Calu3 (cell line): ENCODE data around the gene VWA2. TPM values are rescaled to one million over a fixed set of nuclear protein-coding genes. Genes with fewer than 3 reads are reported as not detected.

Experiments used
- BruUV-seq: library from RNA; stranded (reverse); fragments of 400-500 nt; replicated peaks from 2 replicates; lab custom pipeline; 2021; lab: Mats Ljungman, UMichigan
- CTCF ChIA-PET: fragments of 300-600 bp; sonication (Branson Sonifier 250); formaldehyde crosslinking; loops from one replicate; lab custom pipeline; 2022; ENCODE audit warnings: antibody characterized with exemption; lab: Charles Lee
- DNase-seq: peaks from one replicate; pipeline ENCODE4 v3.0.0; 2022
- H3K27ac Mint-ChIP-seq: one replicate; pipeline ENCODE4 v1.8.0; 2022; ENCODE audit warnings: mixed read lengths; ENCODE audit not compliant: unreplicated experiment
- H3K27me3 Mint-ChIP-seq: one replicate; pipeline ENCODE4 v1.8.0; 2022; ENCODE audit warnings: mixed read lengths; ENCODE audit not compliant: unreplicated experiment
- H3K36me3 Mint-ChIP-seq: one replicate; pipeline ENCODE4 v1.8.0; 2022; ENCODE audit warnings: mild to moderate bottlenecking, moderate library complexity, mixed read lengths; ENCODE audit not compliant: insufficient read depth, unreplicated experiment
- H3K4me1 Mint-ChIP-seq: one replicate; pipeline ENCODE4 v1.8.0; 2022; ENCODE audit warnings: mild to moderate bottlenecking, low read depth, mixed read lengths; ENCODE audit not compliant: unreplicated experiment
- H3K4me3 Mint-ChIP-seq: one replicate; pipeline ENCODE4 v1.8.0; 2022; ENCODE audit warnings: mild to moderate bottlenecking, low read depth, moderate library complexity, mixed read lengths; ENCODE audit not compliant: unreplicated experiment
- H3K9me3 Mint-ChIP-seq: one replicate; pipeline ENCODE4 v1.8.0; 2022; ENCODE audit warnings: low read depth, mixed read lengths; ENCODE audit not compliant: unreplicated experiment
- CTCF ChIP-seq: fragments of 200-600 bp; IDR thresholded peaks from one replicate; pipeline ENCODE4 v1.8.0; 2022; ENCODE audit warnings: antibody characterized with exemption; ENCODE audit not compliant: unreplicated experiment
- intact Hi-C: fragments of 100-400 bp; cut with micrococcal nuclease; formaldehyde crosslinking; loops from one replicate; pipeline ENCODE4 v1.10.0; 2022; ENCODE audit not compliant: unreplicated experiment
- total RNA-seq: library from RNA; stranded (reverse); gene quantifications from 2 replicates; pipeline ENCODE4 v1.2.3, GENCODE V29; 2022

VWA2 gene
- total RNA-seq, 1 experiment from 2014 or later: 4.2 TPM

- H3K36me3 Mint-ChIP-seq: peaks cover 2% of the 10 kb centered on the region
- no peak overlapping the region for H3K27ac Mint-ChIP-seq
- intact Hi-C loops: no loop called here
- DNase-seq: no peak
- peaks cover 10% of the 10 kb centered on the region for H3K27me3 Mint-ChIP-seq
- no peaks in the 10 kb centered on the region for H3K9me3 Mint-ChIP-seq
- H3K4me3 Mint-ChIP-seq: no peak overlapping the region
- TF ChIP-seq CTCF: no peak
- CTCF ChIA-PET: no interaction called here
- no peaks in the 10 kb centered on the region for H3K4me1 Mint-ChIP-seq
- no TSS peak for BruUV-seq
These were observed 4.9 kb upstream of the VWA2 start for GRCh38 chr10:114234132-114234531.

DNA sequence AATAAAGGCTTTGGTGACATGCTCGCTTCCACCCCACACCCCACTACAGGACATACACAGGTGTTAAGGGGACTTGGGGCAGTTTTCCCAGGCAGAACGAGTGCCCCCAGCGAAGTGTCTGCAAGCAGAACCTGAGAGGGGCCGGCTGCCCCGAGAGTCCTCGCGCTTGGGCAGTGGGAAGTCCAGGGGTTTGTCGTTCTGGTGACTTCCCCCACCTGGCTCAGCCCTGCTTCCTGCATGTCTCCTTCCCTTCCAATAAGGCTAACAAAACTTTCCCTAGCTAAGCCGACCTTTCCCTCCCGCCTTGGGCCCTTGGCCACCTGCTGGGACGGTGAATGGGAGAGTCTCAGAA lies 916 bp downstream of the VWA2 start:
- no TSS peak for BruUV-seq
- H3K27me3 Mint-ChIP-seq: peaks cover 29% of the 10 kb centered on the region
- intact Hi-C loops: no loop called here
- TF ChIP-seq CTCF: no peak
- H3K4me3 Mint-ChIP-seq: peak overlapping the region; percentile 68
- CTCF ChIA-PET: interaction anchor here (1.6 kb wide), 1 partner anchor 51 kb away, joined by 5 read pairs; no protein-coding TSS in a partner anchor
- peaks cover 24% of the 10 kb centered on the region for H3K4me1 Mint-ChIP-seq
- peaks cover 7% of the 10 kb centered on the region for H3K36me3 Mint-ChIP-seq
- H3K27ac Mint-ChIP-seq: no peak overlapping the region
- no peaks in the 10 kb centered on the region for H3K9me3 Mint-ChIP-seq
- no peak for DNase-seq

GRCh38 chr10:114242235-114242634 lies 3.2 kb downstream of the VWA2 start:
- no TSS peak for BruUV-seq
- no peak overlapping the region for H3K4me3 Mint-ChIP-seq
- H3K36me3 Mint-ChIP-seq: peaks cover 12% of the 10 kb centered on the region
- peaks cover 23% of the 10 kb centered on the region for H3K27me3 Mint-ChIP-seq
- intact Hi-C loops: no loop called here
- no peak overlapping the region for H3K27ac Mint-ChIP-seq
- TF ChIP-seq CTCF: no peak
- CTCF ChIA-PET: no interaction called here
- H3K4me1 Mint-ChIP-seq: peaks cover 34% of the 10 kb centered on the region
- DNase-seq: no peak
- no peaks in the 10 kb centered on the region for H3K9me3 Mint-ChIP-seq

DNA sequence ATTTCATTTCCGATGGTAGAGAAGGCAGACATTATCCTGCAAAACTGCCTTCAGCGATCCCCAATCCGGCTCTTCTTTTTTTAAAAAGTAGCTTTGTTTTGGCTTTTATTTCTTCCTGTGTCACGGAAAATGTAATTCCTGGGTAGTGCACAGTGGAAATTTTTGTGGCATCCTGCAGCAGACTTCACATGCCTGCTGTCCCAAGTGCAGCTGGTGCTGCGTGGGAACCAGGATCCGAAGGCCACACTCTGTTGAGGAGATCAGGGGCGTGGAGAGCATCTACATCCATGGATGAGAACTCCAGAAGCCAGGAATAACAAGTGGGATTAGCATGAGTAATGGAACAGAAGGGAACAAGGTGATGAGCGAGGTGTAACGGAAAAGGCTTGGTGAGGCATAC lies 4.6 kb downstream of the VWA2 start:
- Mint-ChIP-seq H3K27me3 (peaks cover 23% of the 10 kb centered on the region), H3K27ac (no peak overlapping the region), H3K4me1 (peaks cover 34% of the 10 kb centered on the region), H3K9me3 (no peaks in the 10 kb centered on the region), H3K4me3 (no peak overlapping the region), H3K36me3 (peaks cover 12% of the 10 kb centered on the region)
- BruUV-seq: no TSS peak
- CTCF ChIA-PET: no interaction called here
- intact Hi-C loops: no loop called here
- TF ChIP-seq CTCF: no peak
- DNase-seq: no peak
